WTC11 (cell line): ENCODE measurements around the gene TCF7. TPM values are rescaled to one million over a fixed set of nuclear protein-coding genes. Genes with fewer than 3 reads are reported as not detected.

ENCODE experiments used
- ATAC-seq: fragments of 200-7000 bp; cut with Tn5 transposase; 2 replicates; pipeline ENCODE4 v1.10.0; 2021; ENCODE audit warnings: mild to moderate bottlenecking, moderate library complexity
- CTCF ChIA-PET: fragments of 300-600 bp; sonication (Branson Sonifier 250); formaldehyde crosslinking; loops from one replicate; lab custom pipeline; 2021; ENCODE audit warnings: antibody characterized with exemption; lab: Charles Lee
- POLR2A ChIA-PET: fragments of 350-600 bp; sonication (Branson Sonifier 250); formaldehyde crosslinking; loops from one replicate; lab custom pipeline; 2021; ENCODE audit warnings: antibody characterized with exemption; lab: Charles Lee
- DNase-seq: peaks from one replicate; pipeline ENCODE4 v3.0.0; 2021; ENCODE audit warnings: low spot score
- H3K27ac Mint-ChIP-seq: 2 replicates; pipeline ENCODE4 v1.8.0; 2021; ENCODE audit warnings: mixed read lengths
- H3K27me3 Mint-ChIP-seq: 2 replicates; pipeline ENCODE4 v1.8.0; 2021; ENCODE audit warnings: low read depth, mild to moderate bottlenecking, moderate library complexity, mixed read lengths
- H3K36me3 Mint-ChIP-seq: 2 replicates; pipeline ENCODE4 v1.8.0; 2021; ENCODE audit warnings: mixed read lengths
- H3K4me1 Mint-ChIP-seq: 2 replicates; pipeline ENCODE4 v1.8.0; 2022; ENCODE audit warnings: mixed read lengths
- H3K4me3 Mint-ChIP-seq: 2 replicates; pipeline ENCODE4 v1.8.0; 2021; ENCODE audit warnings: mild to moderate bottlenecking, moderate library complexity, mixed read lengths
- H3K9me3 Mint-ChIP-seq: 2 replicates; pipeline ENCODE4 v1.8.0; 2021; ENCODE audit warnings: mixed read lengths
- ATF1 ChIP-seq: sonication (generic); formaldehyde crosslinking; IDR thresholded peaks from 2 replicates; pipeline ENCODE4 v1.8.1; 2023; ENCODE audit warnings: mild to moderate bottlenecking, moderate library complexity, missing genetic modification reagents
- CREB1 ChIP-seq: sonication (generic); formaldehyde crosslinking; IDR thresholded peaks from 2 replicates; pipeline ENCODE4 v1.8.0; 2023; ENCODE audit warnings: mild to moderate bottlenecking, missing genetic modification reagents
- FOXP1 ChIP-seq: sonication (generic); formaldehyde crosslinking; IDR thresholded peaks from 2 replicates; pipeline ENCODE4 v1.8.0; 2022; ENCODE audit warnings: missing genetic modification reagents, mild to moderate bottlenecking, moderate library complexity, borderline replicate concordance
- GTF2I ChIP-seq: fragments of 250-450 bp; sonication (Bioruptor Pico); conservative IDR thresholded peaks from 2 replicates; pipeline ENCODE4 v1.4.0; 2021; ENCODE audit warnings: mild to moderate bottlenecking
- NFATC4 ChIP-seq: fragments of 250-450 bp; sonication (Bioruptor Pico); IDR thresholded peaks from 2 replicates; pipeline ENCODE4 v1.9.0; 2021; ENCODE audit warnings: mild to moderate bottlenecking
- SMAD4 ChIP-seq: sonication (generic); formaldehyde crosslinking; IDR thresholded peaks from 2 replicates; pipeline ENCODE4 v1.8.0; 2022; ENCODE audit warnings: mild to moderate bottlenecking, missing genetic modification reagents
- SOX15 ChIP-seq: fragments of 250-450 bp; sonication (Bioruptor Pico); IDR thresholded peaks from 2 replicates; pipeline ENCODE4 v1.9.0; 2021; ENCODE audit warnings: mild to moderate bottlenecking
- TEAD1 ChIP-seq: sonication (generic); formaldehyde crosslinking; IDR thresholded peaks from 2 replicates; pipeline ENCODE4 v1.8.0; 2022; ENCODE audit warnings: mild to moderate bottlenecking, missing genetic modification reagents
- ZNF121 ChIP-seq: sonication (generic); formaldehyde crosslinking; IDR thresholded peaks from 2 replicates; pipeline ENCODE4 v1.8.0; 2023; ENCODE audit warnings: missing genetic modification reagents
- ZNF396 ChIP-seq: fragments of 250-450 bp; sonication (Bioruptor Pico); IDR thresholded peaks from 2 replicates; pipeline ENCODE4 v1.8.0; 2021; ENCODE audit warnings: mild to moderate bottlenecking, moderate library complexity, borderline replicate concordance
- ZNF423 ChIP-seq: fragments of 250-450 bp; sonication (Bioruptor Pico); IDR thresholded peaks from 2 replicates; pipeline ENCODE4 v2.1.2; 2022; ENCODE audit warnings: mild to moderate bottlenecking, moderate library complexity
- ZNF671 ChIP-seq: fragments of 250-450 bp; sonication (Bioruptor Pico); IDR thresholded peaks from 2 replicates; pipeline ENCODE4 v1.8.0; 2021; ENCODE audit warnings: mild to moderate bottlenecking
- total RNA-seq: library from RNA; stranded (reverse); gene quantifications from 3 replicates; pipeline ENCODE4 v1.2.3, GENCODE V29; 2021
- TF ChIP-seq, protein P1 (sequence below): sonication (generic); formaldehyde crosslinking; IDR thresholded peaks from 2 replicates; pipeline ENCODE4 v1.8.1; 2022; ENCODE audit warnings: missing genetic modification reagents, borderline replicate concordance
- TF ChIP-seq, protein P2 (sequence below): sonication (generic); formaldehyde crosslinking; IDR thresholded peaks from 2 replicates; pipeline ENCODE4 v1.8.1; 2023; ENCODE audit warnings: mild to moderate bottlenecking, moderate library complexity, missing genetic modification reagents
- TF ChIP-seq, protein P3 (sequence below): sonication (generic); formaldehyde crosslinking; IDR thresholded peaks from 2 replicates; pipeline ENCODE4 v1.8.0; 2022; ENCODE audit warnings: mild to moderate bottlenecking, missing genetic modification reagents
- TF ChIP-seq, protein P4 (sequence below): fragments of 250-450 bp; sonication (Bioruptor Pico); IDR thresholded peaks from 2 replicates; pipeline ENCODE4 v1.9.0; 2021; ENCODE audit warnings: mild to moderate bottlenecking
- TF ChIP-seq, protein P5 (sequence below): sonication (generic); formaldehyde crosslinking; IDR thresholded peaks from 2 replicates; pipeline ENCODE4 v1.8.0; 2023; ENCODE audit warnings: missing genetic modification reagents
- TF ChIP-seq, protein P6 (sequence below): fragments of 250-450 bp; sonication (Bioruptor Pico); IDR thresholded peaks from 2 replicates; pipeline ENCODE4 v2.1.2; 2022; ENCODE audit warnings: mild to moderate bottlenecking, moderate library complexity
- TF ChIP-seq, protein P7 (sequence below): fragments of 250-450 bp; sonication (Bioruptor Pico); conservative IDR thresholded peaks from 2 replicates; pipeline ENCODE4 v1.9.0; 2021; ENCODE audit warnings: mild to moderate bottlenecking

Gene TCF7
- total RNA-seq, 1 experiment from 2014 or later, result 11.3 TPM

DNA sequence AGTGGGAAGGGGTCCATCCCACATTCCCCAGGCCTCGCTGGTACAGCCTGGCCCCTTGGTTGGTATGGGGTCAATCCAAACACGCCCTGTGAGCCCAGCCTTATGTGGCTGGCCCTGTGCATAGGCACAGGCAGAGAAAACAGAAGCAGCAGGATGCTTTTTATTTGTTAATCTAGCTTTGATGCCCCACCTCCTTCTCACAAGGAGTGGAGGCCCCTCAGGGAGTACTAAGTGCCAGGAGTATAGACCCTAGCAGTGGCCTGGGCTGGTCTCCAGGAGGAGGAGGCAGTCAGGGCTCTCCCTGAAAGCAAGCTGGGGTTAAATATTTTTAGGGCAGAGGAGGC, 14.6 kb upstream of the TCF7 start:
- CTCF ChIA-PET, result interaction anchor here (0.8 to 4.6 kb wide), 16 partner anchors 8 to 676 kb away, joined by 3 to 68 read pairs (median 4); partner anchors contain the start of genes TCF7 and VDAC1
- peaks cover 60% of the 10 kb centered on the region for H3K27me3 Mint-ChIP-seq
- DNase-seq, result peak; percentile 23

DNA sequence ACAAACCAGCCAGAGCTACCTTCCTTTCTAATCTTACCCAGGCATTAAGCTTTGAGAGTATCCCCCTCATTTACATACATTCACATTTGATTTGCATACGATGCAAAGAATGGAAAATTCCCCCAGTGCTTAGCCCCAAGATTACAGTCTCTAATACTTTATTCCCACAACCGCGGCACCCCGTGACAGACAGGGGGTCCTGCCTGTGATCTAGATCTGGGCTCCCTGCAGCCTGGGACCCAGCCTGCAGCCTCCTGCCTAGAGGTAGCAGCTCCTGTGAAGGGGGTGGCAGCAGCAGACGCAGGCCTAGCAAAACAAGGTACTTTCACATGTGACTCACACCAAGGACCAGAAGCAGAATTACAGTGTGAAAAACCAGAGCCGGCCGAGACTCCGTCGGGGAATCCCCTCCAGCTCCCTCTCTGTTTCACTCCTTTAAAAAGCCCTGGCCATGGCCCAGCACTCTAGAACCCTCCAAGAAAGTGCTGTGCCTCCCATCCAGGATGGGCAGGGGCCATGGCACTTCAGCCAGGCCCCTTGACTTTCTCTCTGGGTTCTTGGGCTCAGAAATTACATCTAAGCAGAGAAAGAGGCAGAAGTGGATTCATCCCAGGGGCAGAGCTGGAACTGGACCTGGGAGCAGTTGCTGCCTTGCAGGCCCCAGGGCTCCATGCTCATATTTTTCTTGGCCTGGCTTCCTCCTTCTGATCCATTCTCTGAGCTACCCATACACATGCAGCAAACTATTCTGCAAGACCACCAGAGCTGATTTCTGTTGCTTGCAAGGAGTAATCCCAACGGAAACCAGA, 14.0 kb upstream of the TCF7 start:
- peak; percentile 7 for ATAC-seq
- TF ChIP-seq, protein P1, sequence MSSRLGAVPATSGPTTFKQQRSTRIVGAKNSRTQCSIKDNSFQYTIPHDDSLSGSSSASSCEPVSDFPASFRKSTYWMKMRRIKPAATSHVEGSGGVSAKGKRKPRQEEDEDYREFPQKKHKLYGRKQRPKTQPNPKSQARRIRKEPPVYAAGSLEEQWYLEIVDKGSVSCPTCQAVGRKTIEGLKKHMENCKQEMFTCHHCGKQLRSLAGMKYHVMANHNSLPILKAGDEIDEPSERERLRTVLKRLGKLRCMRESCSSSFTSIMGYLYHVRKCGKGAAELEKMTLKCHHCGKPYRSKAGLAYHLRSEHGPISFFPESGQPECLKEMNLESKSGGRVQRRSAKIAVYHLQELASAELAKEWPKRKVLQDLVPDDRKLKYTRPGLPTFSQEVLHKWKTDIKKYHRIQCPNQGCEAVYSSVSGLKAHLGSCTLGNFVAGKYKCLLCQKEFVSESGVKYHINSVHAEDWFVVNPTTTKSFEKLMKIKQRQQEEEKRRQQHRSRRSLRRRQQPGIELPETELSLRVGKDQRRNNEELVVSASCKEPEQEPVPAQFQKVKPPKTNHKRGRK, result no peak
- TF ChIP-seq, protein P2, sequence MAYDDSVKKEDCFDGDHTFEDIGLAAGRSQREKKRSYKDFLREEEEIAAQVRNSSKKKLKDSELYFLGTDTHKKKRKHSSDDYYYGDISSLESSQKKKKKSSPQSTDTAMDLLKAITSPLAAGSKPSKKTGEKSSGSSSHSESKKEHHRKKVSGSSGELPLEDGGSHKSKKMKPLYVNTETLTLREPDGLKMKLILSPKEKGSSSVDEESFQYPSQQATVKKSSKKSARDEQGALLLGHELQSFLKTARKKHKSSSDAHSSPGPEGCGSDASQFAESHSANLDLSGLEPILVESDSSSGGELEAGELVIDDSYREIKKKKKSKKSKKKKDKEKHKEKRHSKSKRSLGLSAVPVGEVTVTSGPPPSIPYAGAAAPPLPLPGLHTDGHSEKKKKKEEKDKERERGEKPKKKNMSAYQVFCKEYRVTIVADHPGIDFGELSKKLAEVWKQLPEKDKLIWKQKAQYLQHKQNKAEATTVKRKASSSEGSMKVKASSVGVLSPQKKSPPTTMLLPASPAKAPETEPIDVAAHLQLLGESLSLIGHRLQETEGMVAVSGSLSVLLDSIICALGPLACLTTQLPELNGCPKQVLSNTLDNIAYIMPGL, result no peak
- no peak for TF ChIP-seq SMAD4
- TF ChIP-seq, protein P3, sequence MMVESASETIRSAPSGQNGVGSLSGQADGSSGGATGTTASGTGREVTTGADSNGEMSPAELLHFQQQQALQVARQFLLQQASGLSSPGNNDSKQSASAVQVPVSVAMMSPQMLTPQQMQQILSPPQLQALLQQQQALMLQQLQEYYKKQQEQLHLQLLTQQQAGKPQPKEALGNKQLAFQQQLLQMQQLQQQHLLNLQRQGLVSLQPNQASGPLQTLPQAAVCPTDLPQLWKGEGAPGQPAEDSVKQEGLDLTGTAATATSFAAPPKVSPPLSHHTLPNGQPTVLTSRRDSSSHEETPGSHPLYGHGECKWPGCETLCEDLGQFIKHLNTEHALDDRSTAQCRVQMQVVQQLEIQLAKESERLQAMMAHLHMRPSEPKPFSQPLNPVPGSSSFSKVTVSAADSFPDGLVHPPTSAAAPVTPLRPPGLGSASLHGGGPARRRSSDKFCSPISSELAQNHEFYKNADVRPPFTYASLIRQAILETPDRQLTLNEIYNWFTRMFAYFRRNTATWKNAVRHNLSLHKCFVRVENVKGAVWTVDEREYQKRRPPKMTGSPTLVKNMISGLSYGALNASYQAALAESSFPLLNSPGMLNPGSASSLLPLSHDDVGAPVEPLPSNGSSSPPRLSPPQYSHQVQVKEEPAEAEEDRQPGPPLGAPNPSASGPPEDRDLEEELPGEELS (CRISPR knock-in tag), result no peak
- no peak for TF ChIP-seq ZNF671 (CRISPR knock-in tag)
- no peak for TF ChIP-seq GTF2I (CRISPR knock-in tag)
- no peak for TF ChIP-seq ATF1 (CRISPR knock-in tag)
- TF ChIP-seq, protein P4, sequence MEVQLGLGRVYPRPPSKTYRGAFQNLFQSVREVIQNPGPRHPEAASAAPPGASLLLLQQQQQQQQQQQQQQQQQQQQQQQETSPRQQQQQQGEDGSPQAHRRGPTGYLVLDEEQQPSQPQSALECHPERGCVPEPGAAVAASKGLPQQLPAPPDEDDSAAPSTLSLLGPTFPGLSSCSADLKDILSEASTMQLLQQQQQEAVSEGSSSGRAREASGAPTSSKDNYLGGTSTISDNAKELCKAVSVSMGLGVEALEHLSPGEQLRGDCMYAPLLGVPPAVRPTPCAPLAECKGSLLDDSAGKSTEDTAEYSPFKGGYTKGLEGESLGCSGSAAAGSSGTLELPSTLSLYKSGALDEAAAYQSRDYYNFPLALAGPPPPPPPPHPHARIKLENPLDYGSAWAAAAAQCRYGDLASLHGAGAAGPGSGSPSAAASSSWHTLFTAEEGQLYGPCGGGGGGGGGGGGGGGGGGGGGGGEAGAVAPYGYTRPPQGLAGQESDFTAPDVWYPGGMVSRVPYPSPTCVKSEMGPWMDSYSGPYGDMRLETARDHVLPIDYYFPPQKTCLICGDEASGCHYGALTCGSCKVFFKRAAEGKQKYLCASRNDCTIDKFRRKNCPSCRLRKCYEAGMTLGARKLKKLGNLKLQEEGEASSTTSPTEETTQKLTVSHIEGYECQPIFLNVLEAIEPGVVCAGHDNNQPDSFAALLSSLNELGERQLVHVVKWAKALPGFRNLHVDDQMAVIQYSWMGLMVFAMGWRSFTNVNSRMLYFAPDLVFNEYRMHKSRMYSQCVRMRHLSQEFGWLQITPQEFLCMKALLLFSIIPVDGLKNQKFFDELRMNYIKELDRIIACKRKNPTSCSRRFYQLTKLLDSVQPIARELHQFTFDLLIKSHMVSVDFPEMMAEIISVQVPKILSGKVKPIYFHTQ, result no peak
- TF ChIP-seq ZNF423, result no peak
- TF ChIP-seq, protein P5, sequence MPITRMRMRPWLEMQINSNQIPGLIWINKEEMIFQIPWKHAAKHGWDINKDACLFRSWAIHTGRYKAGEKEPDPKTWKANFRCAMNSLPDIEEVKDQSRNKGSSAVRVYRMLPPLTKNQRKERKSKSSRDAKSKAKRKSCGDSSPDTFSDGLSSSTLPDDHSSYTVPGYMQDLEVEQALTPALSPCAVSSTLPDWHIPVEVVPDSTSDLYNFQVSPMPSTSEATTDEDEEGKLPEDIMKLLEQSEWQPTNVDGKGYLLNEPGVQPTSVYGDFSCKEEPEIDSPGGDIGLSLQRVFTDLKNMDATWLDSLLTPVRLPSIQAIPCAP (CRISPR knock-in tag), result no peak
- no peak for TF ChIP-seq SOX15
- TF ChIP-seq CREB1 (CRISPR knock-in tag), result no peak
- no peak for TF ChIP-seq ZNF396
- TF ChIP-seq, protein P6, sequence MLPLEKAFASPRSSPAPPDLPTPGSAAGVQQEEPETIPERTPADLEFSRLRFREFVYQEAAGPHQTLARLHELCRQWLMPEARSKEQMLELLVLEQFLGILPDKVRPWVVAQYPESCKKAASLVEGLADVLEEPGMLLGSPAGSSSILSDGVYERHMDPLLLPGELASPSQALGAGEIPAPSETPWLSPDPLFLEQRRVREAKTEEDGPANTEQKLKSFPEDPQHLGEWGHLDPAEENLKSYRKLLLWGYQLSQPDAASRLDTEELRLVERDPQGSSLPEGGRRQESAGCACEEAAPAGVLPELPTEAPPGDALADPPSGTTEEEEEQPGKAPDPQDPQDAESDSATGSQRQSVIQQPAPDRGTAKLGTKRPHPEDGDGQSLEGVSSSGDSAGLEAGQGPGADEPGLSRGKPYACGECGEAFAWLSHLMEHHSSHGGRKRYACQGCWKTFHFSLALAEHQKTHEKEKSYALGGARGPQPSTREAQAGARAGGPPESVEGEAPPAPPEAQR, result no peak
- TF ChIP-seq TEAD1, result no peak
- no peak for TF ChIP-seq NFATC4 (CRISPR knock-in tag)
- TF ChIP-seq FOXP1 (CRISPR knock-in tag), result no peak
- TF ChIP-seq, all 79 proteins: peak for 0
- DNase-seq, result peak; percentile 36
- ChIA-PET CTCF (interaction anchor here (0.8 to 4.6 kb wide), 21 partner anchors 9 to 677 kb away, joined by 3 to 68 read pairs (median 4); partner anchors contain the start of genes TCF7 and VDAC1), POLR2A (interaction anchor here (0.6 to 1.2 kb wide), 3 partner anchors 9 to 29 kb away, joined by 3 read pairs; no protein-coding TSS in a partner anchor)
- Mint-ChIP-seq H3K4me3 (peak overlapping the region; percentile 40), H3K27me3 (peaks cover 62% of the 10 kb centered on the region), H3K27ac (peak overlapping the region; percentile 63; the same call in 1 of the 2 replicates), H3K9me3 (no peaks in the 10 kb centered on the region), H3K4me1 (peaks cover 54% of the 10 kb centered on the region), H3K36me3 (no peaks in the 10 kb centered on the region)

More for the DNA sequence above, 14.6 kb upstream of the TCF7 start:
- TF ChIP-seq, protein P7, sequence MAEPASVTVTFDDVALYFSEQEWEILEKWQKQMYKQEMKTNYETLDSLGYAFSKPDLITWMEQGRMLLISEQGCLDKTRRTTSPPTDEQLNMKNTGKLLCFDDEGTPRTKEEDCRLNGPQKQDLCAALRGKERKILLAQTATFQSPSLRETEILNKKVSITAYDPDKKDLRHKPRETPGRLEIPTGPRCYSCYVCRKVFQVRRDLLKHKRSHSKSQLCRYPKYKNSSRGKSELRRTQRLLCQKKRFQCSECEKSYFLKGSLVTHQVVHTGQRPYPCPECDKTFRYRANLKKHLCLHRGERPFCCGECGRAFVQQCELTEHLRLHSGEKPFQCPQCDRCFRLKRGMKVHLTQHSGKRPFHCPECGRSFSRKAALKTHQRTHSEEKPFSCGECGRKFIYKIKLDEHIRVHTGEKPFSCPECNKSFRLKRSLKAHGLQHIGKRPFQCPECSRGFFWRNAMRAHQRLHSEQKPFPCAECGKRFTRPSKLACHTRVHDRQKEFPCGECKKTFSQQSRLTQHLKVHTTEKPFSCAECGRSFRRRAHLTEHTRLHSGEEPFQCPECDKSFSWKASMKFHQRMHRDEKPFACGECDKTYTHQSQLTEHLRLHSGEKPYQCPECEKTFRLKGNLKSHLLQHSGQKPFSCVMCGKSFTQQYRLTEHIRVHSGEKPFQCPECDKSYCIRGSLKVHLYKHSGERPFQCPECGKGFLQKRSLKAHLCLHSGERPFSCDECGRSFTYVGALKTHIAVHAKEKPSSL (CRISPR knock-in tag), result no peak
- 0 out of 2 replicates have a peak, but pooled peaks have one; percentile 39 for TF ChIP-seq ZNF121
- POLR2A ChIA-PET, result interaction anchor here (0.6 to 1.2 kb wide), 3 partner anchors 11 to 58 kb away, joined by 3 read pairs; no protein-coding TSS in a partner anchor
- Mint-ChIP-seq H3K36me3 (no peaks in the 10 kb centered on the region), H3K9me3 (no peaks in the 10 kb centered on the region), H3K4me1 (peaks cover 50% of the 10 kb centered on the region), H3K4me3 (peak overlapping the region; percentile 40), H3K27ac (0 out of 2 replicates have a peak overlapping the region, but pooled peaks have one; percentile 63)
- ATAC-seq, result peak; percentile 66
